ENCODE data around the gene DPP7.

The DPP7 gene

GRCh38 chr9:137156567-137157375 is 42.2 kb upstream of the DPP7 start:
- no peak for TF ChIP-seq CTCF (IDR thresholded peaks at IDR 0.05; ENCODE audit: low read depth, low read length)
- in situ Hi-C loops (cut with HindIII; ENCODE audit: low sequenced_read_pairs), result no loop called here
- peak; percentile 26 for DNase-seq (ENCODE audit: low read depth, low spot score)
- H3K4me3 ChIP-seq (ENCODE audit: low read depth, low read length), result peak overlapping the region; percentile 26

GRCh38 chr9:137152844-137153405 is 38.4 kb upstream of the DPP7 start:
- in situ Hi-C loops (cut with HindIII; ENCODE audit: low sequenced_read_pairs), result no loop called here
- no peak overlapping the region for H3K4me3 ChIP-seq (ENCODE audit: low read depth, low read length)
- no peak for TF ChIP-seq CTCF (IDR thresholded peaks at IDR 0.05; ENCODE audit: low read depth, low read length)
- no peak for DNase-seq (ENCODE audit: low read depth, low spot score)

GRCh38 chr9:137150617-137151457 is 36.3 kb upstream of the DPP7 start:
- peak; percentile 33 for DNase-seq (ENCODE audit: low read depth, low spot score)
- in situ Hi-C loops (cut with HindIII; ENCODE audit: low sequenced_read_pairs), result no loop called here
- no peak for TF ChIP-seq CTCF (IDR thresholded peaks at IDR 0.05; ENCODE audit: low read depth, low read length)
- H3K4me3 ChIP-seq (ENCODE audit: low read depth, low read length), result no peak overlapping the region

GRCh38 chr9:137149942-137150616 is 35.5 kb upstream of the DPP7 start:
- no peak for TF ChIP-seq CTCF (IDR thresholded peaks at IDR 0.05; ENCODE audit: low read depth, low read length)
- H3K4me3 ChIP-seq (ENCODE audit: low read depth, low read length), result no peak overlapping the region
- DNase-seq (ENCODE audit: low read depth, low spot score), result no peak
- in situ Hi-C loops (cut with HindIII; ENCODE audit: low sequenced_read_pairs), result no loop called here

GRCh38 chr9:137149363-137149762 is 34.8 kb upstream of the DPP7 start:
- no peak for TF ChIP-seq CTCF (IDR thresholded peaks at IDR 0.05; ENCODE audit: low read depth, low read length)
- no peak overlapping the region for H3K4me3 ChIP-seq (ENCODE audit: low read depth, low read length)
- DNase-seq (ENCODE audit: low read depth, low spot score), result no peak
- in situ Hi-C loops (cut with HindIII; ENCODE audit: low sequenced_read_pairs), result no loop called here

GRCh38 chr9:137148661-137149060 is 34.1 kb upstream of the DPP7 start:
- in situ Hi-C loops (cut with HindIII; ENCODE audit: low sequenced_read_pairs), result no loop called here
- no peak for TF ChIP-seq CTCF (IDR thresholded peaks at IDR 0.05; ENCODE audit: low read depth, low read length)
- no peak overlapping the region for H3K4me3 ChIP-seq (ENCODE audit: low read depth, low read length)
- no peak for DNase-seq (ENCODE audit: low read depth, low spot score)
